Measurements from ENCODE around the gene NCSTN.
A peak's percentile ranks its signal among the peaks of the same experiment; 100 is the strongest.
"Not testable (repeated sequence)": the region's sequence is repeated elsewhere in the genome, so short reads cannot be mapped to it uniquely, and the experiment has no call there.

The NCSTN gene

DNA sequence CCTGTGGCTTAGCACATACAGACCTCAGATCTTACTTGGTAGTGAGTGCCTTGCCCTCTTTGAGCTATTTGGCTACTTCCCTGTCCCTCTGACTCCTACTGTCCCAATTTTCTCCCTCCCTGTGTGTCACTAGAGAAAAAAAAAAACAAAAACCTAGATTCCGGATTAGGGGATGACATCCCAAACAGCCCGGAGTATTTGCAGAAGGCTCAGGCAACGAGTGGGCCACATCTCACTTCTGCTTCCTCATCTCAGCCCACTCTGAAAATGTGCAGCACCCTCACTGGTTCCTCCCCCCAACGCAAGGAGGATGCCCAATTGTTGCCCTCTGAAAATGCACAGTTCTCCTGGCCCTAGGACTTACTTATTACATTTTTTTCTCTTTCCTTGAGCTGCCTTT is 28.6 kb downstream of the NCSTN start:
- DNase-seq (ENCODE audit: low spot score), result no peak

DNA sequence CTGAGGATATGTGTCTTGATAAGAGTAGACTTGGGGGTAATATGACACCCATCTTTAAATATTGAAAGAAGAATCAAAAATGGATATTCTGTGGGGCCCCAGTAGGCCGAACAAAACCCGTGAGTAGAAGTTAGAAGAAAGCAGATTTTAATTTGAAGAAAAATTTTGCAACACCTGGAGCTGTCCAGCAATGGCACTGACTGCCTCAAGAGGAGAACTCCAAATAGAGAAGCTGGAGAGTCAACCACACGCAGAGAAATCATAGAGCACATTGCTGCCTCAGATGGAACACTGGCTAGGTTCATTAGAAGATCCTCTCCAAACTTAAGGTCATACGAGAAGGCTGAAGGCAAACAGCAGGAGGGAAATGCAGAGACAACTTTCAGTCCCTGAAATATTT is 30.5 kb downstream of the NCSTN start:
- DNase-seq (ENCODE audit: low spot score), result no peak

DNA sequence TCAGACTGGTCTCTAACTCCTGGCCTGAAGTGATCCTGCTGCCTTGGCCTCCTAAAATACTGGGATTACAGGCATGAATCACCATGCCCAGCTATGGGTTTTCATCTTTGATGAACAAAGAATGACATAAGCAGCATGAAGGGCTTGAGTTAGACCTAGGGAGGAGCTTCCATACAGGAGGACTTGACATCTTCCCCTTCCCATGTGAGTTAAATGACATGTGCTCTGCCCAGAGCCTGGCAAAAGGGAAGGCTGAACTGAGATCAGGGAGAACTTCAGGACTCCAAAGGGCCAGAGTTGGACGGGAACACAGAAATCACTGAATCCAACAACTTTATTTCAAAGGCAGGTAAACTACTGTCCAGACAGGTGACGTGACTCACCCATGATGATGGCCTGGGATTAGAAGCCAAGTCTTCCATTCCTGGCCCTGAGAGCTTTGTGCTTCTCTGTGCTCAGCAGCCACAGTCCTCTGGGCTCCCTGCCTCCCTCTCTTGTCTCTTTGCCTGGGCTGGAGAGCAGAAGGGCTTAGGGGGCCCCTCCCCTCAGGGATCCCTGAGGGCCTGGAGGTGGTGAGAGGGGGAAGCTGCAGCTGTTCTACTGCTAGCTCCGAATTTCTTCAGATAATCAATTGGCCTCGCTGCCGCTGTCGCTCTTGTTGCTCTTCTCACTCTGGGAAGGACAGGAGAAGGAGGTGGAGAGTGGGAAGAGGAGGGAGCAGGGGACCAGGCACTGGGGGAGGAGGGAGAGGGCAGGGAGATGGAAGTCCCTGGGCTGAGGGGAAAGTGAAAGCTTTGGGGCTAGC is 31.3 kb downstream of the NCSTN start:
- no peak for DNase-seq (ENCODE audit: low spot score)

DNA sequence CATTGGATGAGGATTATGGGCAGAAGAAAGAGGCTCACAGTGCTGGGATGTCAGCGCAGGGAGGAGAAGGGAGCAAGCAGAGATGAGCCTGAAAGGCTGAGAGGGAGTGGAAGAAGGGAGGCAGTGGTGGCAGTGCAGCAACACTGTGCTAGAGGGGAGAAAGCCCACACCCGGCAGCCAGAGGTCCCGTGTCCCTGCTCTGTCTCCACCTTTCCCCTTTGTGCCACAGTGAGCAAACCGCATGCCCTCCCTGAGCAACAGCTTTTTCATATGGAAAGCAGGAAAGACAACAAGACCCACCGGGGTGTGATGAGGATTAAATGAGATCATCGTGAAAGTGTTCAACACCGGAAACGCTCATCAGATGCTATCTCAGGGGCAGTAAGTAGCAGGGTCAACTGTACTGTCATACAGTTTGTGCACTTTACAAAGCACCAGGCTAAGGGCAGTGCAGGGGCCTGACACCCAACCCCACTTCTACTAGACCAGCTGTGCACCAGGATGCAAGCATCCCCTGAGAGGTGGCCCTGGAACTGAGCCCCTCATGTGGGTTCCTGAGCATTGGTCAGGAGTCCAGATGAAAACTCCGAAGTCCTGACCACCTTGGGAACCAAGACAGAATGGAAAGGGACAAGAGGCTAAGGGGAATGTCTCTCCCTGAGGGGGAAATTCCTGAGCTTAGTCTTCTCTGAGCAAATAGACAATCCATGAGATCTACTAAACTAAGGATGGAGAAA is 32.8 kb downstream of the NCSTN start:
- DNase-seq (ENCODE audit: low spot score), result no peak

DNA sequence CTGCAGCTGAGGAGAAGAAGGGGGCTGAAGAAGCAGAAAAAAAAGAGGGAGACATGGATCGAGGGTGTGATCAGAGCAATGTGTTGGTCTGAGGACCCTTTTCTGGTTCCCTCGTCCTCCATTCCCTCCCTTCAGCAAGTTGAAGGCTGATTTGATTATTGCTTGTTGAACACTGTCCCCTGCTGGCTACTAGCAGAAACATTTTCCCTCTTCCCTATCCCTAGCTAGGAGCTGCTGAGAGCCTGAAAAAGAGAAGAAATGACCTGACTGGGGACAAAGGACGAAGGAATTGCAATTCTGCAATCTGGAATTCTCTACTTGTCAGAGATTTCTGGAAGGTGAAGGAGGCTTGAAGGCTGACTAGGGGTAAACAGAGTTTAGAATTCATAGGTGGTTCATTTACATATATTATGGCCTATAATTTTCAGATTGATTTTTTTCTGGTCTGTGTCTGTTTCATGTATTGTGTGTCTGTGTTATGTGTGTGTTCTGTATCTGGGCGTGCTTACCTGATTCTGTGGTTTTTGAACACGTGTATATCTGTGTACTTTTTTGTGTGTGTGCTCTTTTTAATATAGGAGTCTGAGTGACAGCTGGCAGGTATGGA is 33.4 kb downstream of the NCSTN start:
- peak; percentile 50 for DNase-seq (ENCODE audit: low spot score)

DNA sequence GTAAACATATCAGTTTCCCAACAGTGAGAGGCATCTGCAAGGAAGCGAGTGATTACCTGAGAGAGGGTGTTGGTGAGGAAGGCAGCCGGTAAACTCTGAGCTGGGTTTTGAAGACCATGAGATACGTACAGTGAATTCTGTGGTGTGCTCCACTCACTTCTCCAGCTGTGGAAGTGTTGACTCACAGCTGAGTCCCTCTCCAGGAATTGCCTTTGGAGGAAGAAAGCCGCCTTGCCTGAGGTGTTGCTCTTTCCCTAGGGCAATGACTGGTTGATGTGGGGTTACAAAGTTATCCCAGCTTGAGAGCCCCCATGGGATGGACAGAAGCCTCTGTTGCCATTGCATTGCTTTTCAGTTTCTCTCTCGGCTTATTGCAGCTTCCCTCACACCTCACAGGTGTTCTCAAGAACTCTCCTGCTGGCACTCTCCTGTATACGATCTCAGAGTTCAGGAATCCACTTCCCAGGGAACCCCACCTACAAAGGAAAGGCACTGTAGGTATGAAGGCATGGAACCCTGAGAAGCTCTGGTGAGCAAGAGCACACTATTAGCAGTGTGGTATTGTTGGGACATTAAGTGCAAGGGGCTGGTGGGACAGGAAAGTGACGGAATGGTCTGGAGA is 34.5 kb downstream of the NCSTN start:
- no peak for DNase-seq (ENCODE audit: low spot score)

DNA sequence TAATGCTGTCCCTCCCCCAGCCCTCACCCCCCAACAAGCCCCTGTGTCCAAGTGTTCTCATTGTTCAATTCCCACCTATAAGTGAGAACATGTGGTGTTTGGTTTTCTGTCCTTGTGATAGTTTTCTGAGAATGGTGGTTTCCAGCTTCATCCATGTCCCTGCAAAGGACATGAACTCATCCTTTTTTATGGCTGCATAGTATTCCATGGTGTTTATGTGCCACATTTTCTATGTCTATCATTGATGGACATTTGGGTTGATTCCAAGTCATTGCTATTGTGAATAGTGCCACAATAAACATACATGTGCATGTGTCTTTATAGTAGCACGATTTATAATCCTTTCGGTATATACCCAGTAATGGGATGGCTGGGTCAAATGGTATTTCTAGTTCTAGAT is 41.6 kb downstream of the NCSTN start:
- not testable (repeated sequence) for DNase-seq (ENCODE audit: low spot score)

DNA sequence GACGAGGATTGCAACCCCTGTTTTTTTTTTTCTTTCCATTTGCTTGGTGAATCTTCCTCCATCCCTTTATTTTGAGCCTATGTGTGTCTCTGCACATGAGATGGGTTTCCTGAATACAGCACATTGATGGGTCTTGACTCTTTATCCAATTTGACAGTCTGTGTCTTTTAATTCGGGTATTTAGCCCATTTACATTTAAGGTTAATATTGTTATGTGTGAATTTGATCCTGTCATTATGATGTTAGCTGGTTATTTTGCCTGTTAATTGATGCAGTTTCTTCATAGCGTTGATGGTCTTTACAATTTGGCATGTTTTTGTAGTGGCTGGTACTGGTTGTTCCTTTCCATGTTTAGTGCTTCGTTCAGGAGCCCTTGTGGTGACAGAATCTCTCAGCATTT is 45.2 kb downstream of the NCSTN start:
- not testable (repeated sequence) for DNase-seq (ENCODE audit: low spot score)

DNA sequence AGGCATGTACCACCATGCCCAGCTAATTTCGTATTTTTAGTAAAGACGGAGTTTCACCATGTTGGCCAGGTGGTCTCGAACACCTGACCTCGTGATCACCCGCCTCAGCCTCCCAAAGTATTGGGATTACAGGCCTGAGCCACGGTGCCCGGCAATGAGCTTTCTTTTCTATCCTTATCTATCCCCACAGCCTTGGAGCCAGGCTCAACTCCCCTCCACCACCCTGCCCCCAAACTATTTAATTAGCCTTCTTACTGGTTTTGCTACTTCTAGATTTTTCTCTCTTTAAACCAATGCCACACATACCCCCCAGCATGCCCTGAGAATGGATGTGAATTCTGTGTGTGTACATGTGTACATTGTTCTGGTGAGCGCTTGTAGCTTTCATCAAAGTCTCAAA is 51.5 kb downstream of the NCSTN start:
- DNase-seq (ENCODE audit: low spot score), result no peak

DNA sequence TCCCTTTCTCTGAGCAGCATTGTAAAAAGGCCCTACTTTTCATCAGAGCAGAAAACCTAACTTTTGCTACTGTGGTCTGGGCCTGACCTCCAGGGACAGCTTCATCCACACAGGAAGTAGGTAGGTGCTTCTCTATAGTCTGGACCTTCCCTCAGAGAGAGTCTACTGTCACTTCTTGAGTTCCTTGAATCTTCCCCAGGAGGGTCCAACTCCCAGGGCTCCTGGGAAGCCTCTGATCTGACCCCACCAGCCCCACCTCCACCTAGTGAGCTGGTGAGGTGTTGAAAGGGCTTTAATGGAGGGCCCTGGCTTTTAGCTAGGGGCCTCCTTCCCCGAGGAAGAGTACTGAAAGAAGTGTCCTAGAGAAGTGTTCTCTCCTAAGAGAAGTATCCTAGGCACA is 54.5 kb downstream of the NCSTN start:
- DNase-seq (ENCODE audit: low spot score), result no peak

DNA sequence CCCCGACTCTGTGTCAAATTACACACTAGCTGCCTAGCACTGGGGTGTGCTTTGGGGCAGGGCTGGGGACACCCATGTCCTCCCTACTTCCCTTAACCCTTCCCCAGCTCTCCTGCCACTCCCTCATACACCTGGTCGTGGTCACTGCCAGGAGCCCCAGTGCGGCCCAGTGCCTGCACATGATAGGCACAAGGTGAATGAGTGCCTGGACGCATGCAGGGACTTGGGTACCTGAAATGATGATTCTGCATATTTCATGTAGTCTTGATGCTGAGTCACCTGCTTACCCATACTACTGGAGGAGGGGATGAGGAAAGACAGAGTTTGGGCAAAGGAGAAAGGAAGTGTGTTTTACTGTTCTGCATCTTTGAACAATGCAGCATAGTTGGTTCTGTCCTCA is 55.6 kb downstream of the NCSTN start:
- no peak for DNase-seq (ENCODE audit: low spot score)

DNA sequence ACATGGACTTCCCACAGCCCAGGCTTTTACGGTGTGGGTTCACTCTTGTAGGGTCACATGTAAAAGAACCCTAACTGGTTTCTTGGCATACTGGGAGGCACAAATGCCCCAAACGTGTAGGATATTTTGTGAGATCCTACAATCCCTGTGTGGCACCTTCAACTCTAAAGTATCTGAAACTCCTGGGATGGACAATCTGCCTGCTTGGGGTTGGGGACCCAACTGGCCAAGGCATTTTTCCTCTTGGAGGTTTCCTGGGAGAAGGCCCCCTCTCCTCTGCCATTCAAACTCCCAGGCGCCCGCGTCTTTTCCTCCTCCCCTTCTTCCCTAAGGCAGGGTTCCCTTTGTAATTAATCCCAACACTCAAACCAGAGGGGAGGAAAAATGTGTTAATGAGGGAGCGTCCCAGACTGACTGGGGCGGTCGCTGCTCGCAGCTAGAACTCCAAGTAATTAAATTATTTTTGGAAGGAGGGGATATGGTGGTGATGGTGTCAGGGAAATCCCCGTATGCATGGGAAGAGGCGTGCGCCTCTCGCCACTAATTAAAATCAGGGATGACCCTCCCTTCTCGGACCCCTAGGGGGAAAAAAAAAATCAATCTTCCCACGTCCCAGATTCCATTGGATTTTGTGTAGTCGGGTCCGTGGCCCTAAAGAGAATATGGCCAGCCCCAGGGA is 56.5 kb downstream of the NCSTN start:
- no peak for DNase-seq (ENCODE audit: low spot score)

DNA sequence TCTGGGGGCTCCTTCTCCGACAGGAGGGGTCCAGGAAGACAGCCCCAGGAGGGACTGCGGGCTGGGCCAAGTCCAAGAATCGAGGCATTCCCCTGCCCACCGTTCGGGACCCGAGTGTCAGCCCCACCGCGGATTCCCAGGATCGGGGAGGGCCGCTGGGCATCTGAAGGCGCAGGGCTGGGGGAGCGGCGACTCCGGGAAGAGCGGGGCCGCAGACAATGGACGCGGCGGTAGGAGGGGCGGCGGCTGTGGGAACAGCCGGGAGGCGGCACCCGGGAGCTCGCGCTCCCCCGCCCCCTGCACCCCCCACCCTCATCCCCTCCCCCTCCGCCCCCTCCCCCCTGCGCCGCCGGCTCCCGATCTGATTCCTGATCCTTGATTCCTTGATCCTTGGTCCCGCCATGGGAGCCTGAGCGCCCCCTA is 57.1 kb downstream of the NCSTN start, which contains the start of gene VANGL2:
VANGL2 (plus strand) TSS at position 342 of the 423 bp plus-strand sequence. CDS start 15,274 bp downstream, outside the sequence.
- no peak for DNase-seq (ENCODE audit: low spot score)

DNA sequence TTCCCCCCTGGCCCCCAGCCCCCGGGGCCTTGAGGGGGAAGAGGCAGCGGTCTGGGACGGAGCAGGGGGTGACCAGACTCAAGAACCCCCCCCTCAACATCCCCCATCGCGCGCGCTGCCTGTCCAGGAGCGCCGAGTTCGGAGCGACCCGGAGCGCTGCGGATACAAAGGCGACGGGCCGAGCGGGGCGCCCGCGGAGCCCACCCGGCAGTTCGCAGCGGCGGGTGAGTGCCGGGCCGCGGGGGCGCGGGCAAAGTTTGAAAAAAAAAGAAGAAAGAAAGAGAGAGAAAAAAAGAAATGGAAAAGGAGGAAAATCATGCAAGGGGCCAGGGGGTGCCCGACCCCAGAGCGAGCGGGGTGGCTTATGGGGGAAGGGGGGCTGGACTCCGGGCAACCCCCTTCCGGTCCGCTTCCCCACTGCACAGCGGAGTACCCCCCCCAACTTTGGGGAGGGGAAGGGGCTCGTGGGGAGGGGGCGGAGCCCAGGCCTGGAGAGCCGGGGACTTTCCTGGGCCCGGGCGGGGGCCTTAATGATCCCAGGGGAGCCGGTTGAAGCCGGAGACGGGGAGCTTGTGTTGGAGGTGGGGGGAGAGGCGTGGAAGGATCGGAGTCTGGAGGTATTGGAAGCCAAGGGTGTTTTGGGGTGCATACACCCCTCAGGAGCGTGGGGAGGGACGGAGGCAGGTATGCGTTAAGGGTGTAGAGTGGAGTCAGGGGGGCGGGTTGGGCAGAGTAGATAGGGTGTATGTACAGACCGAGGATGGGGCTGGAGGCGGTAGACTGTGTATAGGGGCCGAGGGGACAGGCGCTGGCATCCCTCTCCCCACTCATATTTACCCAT is 57.7 kb downstream of the NCSTN start:
- DNase-seq (ENCODE audit: low spot score), result no peak

DNA sequence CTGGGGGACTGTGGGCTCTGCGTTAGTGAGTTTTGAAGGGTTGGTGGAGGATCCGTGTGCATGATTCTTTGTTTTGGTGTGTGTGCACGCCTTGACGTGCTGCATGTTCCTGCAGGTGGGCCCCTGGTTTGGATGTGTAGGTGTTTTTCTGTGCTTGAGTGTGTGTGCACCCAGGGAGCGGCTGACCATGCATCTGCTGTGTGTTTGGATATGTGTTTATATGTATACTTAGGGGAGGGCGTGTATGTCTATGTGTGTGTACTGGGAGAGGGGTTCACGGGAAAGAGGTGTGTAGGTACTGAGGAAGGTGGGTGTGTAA is 58.3 kb downstream of the NCSTN start:
- DNase-seq (ENCODE audit: low spot score), result no peak

DNA sequence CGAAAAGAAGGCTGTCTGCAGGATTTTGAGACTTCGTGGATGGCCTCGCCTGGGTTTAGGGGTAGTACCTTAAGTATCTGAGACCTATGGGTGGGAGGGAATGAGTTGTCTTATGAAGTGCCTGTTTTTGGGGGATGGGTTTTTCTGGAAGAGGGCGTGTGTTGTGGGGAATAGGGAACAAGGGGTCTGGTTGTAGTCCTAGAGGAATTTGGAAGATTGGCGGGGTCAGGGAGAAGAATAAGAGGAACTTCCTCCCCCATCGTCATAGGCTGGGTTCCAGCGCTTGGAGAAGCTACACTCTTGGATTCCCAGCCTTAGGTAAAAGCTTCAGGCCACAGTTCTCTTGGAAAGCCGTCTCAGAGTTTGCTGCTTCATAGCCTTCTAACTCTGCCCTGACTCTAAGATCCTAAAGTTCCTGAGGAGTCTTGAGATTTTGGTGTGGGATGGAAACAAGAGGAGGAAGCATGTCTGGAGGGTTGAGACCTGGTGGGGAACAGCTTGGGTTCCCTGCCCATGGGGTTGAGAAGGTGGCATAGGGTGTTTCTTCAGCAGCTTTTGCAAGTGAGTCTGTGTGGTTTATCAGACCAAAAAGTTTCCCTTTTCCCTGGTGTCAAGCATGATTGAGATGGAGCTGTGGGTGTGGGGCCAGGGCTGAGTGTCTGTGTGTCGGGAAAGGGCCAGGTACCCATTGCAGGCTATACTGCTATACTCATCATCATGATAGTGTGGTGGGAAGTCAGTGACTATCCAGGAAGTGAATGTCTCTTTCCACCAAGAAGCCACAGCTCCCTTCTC is 59.0 kb downstream of the NCSTN start:
- DNase-seq (ENCODE audit: low spot score), result no peak

DNA sequence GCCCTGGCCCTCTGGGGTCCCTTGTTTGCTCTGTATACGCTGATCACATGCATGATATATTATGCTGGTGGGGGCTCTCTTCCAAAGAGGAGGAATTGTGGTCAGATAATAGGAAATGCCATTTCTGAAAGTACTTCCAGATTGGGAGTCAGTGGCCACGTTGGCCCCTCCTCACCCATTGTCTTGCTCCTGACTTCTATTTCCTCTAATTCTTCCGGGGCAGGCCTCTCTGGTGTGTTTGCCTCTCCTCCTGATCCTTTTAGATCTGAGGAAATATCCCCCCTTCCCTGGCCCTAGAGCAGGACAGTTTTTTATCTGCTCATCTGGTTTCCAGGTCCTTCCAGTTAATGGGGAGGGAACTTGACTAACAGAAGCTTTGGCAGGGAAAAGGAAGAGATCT is 60.1 kb downstream of the NCSTN start:
- no peak for DNase-seq (ENCODE audit: low spot score)

DNA sequence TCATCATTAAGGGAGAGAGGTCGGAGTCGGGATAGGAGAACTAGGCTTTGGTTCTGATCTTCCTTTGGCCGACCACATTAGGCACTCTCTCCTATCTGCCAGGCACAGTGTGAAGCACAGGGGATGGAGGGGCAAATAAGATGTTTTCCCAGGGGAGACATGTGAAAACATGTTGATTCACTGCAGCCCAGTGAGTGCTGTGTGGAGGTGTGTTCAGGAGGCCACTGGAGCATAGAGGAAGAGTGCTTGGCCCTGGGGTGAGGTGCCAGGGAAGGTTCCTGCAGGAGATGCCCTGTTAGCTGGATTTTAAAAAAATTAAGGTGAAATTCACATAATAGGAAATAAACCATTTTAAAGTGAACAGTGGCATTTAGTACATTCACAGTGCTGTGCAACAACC is 60.9 kb downstream of the NCSTN start:
- no peak for DNase-seq (ENCODE audit: low spot score)

DNA sequence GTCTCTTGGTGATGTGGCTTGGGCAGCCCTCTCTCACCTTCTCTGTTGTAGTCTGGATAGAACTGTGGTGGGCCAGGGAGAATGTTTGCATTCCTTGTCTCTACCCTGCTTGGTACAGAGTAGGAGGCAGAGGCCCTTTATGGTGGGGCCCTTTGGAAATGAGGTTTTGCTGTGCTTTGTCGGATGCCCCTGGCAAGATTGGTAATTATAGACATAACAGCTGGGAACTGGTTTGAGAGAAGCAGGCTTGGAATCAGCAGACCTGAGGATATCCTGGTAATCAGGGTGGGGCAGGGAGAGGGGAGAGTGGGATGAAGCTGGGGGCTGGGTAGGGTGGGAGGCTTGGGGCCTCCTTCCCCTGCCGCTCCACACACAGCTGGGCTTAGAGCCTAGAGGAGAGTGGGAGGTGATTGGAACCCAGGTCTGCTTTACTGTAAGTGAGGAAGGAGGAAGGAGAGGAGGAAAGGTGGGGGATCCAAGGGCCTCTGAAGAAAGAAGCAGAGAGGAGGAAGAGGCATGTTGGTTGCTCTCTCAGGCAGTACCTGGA is 62.2 kb downstream of the NCSTN start:
- DNase-seq (ENCODE audit: low spot score), result no peak
